Measurements from ENCODE around the gene SLC25A29.
"Not testable (repeated sequence)": the region's sequence is repeated elsewhere in the genome, so short reads cannot be mapped to it uniquely, and the experiment has no call there.

Gene SLC25A29

GRCh38 chr14:100303179-100303578 lies 3.1 kb downstream of the SLC25A29 start:
- no peaks in the 10 kb centered on the region for H3K36me3 ChIP-seq (ENCODE audit: control insufficient read depth, insufficient read depth, low read length)
- peaks cover 19% of the 10 kb centered on the region for H3K4me1 ChIP-seq (ENCODE audit: control insufficient read depth, insufficient read depth, low read length, poor library complexity, severe bottlenecking)
- DNase-seq: no peak
- H3K27ac ChIP-seq (ENCODE audit: insufficient read depth, low read length, poor library complexity, severe bottlenecking): no peak overlapping the region
- no peak overlapping the region for H3K4me3 ChIP-seq (ENCODE audit: insufficient read depth, low read depth, low read length, poor library complexity, severe bottlenecking)
- no peaks in the 10 kb centered on the region for H3K27me3 ChIP-seq (replicated peaks; ENCODE audit: control insufficient read depth, insufficient read depth, low read length, poor library complexity, severe bottlenecking)
- H3K9me3 ChIP-seq (ENCODE audit: control insufficient read depth, low read length): no peaks in the 10 kb centered on the region

GRCh38 chr14:100302616-100303015 lies 3.6 kb downstream of the SLC25A29 start:
- Histone ChIP-seq H3K4me3 (ENCODE audit: insufficient read depth, low read depth, low read length, poor library complexity, severe bottlenecking) (no peak overlapping the region), H3K27me3 (replicated peaks; ENCODE audit: control insufficient read depth, insufficient read depth, low read length, poor library complexity, severe bottlenecking) (no peaks in the 10 kb centered on the region), H3K27ac (ENCODE audit: insufficient read depth, low read length, poor library complexity, severe bottlenecking) (no peak overlapping the region), H3K4me1 (ENCODE audit: control insufficient read depth, insufficient read depth, low read length, poor library complexity, severe bottlenecking) (peaks cover 19% of the 10 kb centered on the region), H3K9me3 (ENCODE audit: control insufficient read depth, low read length) (no peaks in the 10 kb centered on the region), H3K36me3 (ENCODE audit: control insufficient read depth, insufficient read depth, low read length) (no peaks in the 10 kb centered on the region)
- no peak for DNase-seq

GRCh38 chr14:100299238-100299560 lies 7.0 kb downstream of the SLC25A29 start:
- DNase-seq: no peak
- Histone ChIP-seq H3K4me3 (ENCODE audit: insufficient read depth, low read depth, low read length, poor library complexity, severe bottlenecking) (no peak overlapping the region), H3K36me3 (ENCODE audit: control insufficient read depth, insufficient read depth, low read length) (no peaks in the 10 kb centered on the region), H3K9me3 (ENCODE audit: control insufficient read depth, low read length) (no peaks in the 10 kb centered on the region), H3K27me3 (replicated peaks; ENCODE audit: control insufficient read depth, insufficient read depth, low read length, poor library complexity, severe bottlenecking) (no peaks in the 10 kb centered on the region), H3K4me1 (ENCODE audit: control insufficient read depth, insufficient read depth, low read length, poor library complexity, severe bottlenecking) (no peaks in the 10 kb centered on the region), H3K27ac (ENCODE audit: insufficient read depth, low read length, poor library complexity, severe bottlenecking) (no peak overlapping the region)

GRCh38 chr14:100298551-100299237 lies 7.5 kb downstream of the SLC25A29 start:
- Histone ChIP-seq H3K4me1 (ENCODE audit: control insufficient read depth, insufficient read depth, low read length, poor library complexity, severe bottlenecking) (no peaks in the 10 kb centered on the region), H3K27me3 (replicated peaks; ENCODE audit: control insufficient read depth, insufficient read depth, low read length, poor library complexity, severe bottlenecking) (no peaks in the 10 kb centered on the region), H3K27ac (ENCODE audit: insufficient read depth, low read length, poor library complexity, severe bottlenecking) (no peak overlapping the region), H3K4me3 (ENCODE audit: insufficient read depth, low read depth, low read length, poor library complexity, severe bottlenecking) (no peak overlapping the region), H3K9me3 (ENCODE audit: control insufficient read depth, low read length) (no peaks in the 10 kb centered on the region), H3K36me3 (ENCODE audit: control insufficient read depth, insufficient read depth, low read length) (no peaks in the 10 kb centered on the region)
- no peak for DNase-seq

GRCh38 chr14:100297320-100298300 lies 8.6 kb downstream of the SLC25A29 start:
- Histone ChIP-seq H3K9me3 (ENCODE audit: control insufficient read depth, low read length) (no peaks in the 10 kb centered on the region), H3K36me3 (ENCODE audit: control insufficient read depth, insufficient read depth, low read length) (no peaks in the 10 kb centered on the region), H3K4me1 (ENCODE audit: control insufficient read depth, insufficient read depth, low read length, poor library complexity, severe bottlenecking) (no peaks in the 10 kb centered on the region), H3K27me3 (replicated peaks; ENCODE audit: control insufficient read depth, insufficient read depth, low read length, poor library complexity, severe bottlenecking) (no peaks in the 10 kb centered on the region), H3K27ac (ENCODE audit: insufficient read depth, low read length, poor library complexity, severe bottlenecking) (no peak overlapping the region), H3K4me3 (ENCODE audit: insufficient read depth, low read depth, low read length, poor library complexity, severe bottlenecking) (no peak overlapping the region)
- no peak for DNase-seq

GRCh38 chr14:100296729-100297128 lies 9.5 kb downstream of the SLC25A29 start:
- not testable (repeated sequence) for H3K27me3 ChIP-seq (replicated peaks; ENCODE audit: control insufficient read depth, insufficient read depth, low read length, poor library complexity, severe bottlenecking); H3K4me3 ChIP-seq (ENCODE audit: insufficient read depth, low read depth, low read length, poor library complexity, severe bottlenecking); DNase-seq; H3K9me3 ChIP-seq (ENCODE audit: control insufficient read depth, low read length); H3K4me1 ChIP-seq (ENCODE audit: control insufficient read depth, insufficient read depth, low read length, poor library complexity, severe bottlenecking); H3K36me3 ChIP-seq (ENCODE audit: control insufficient read depth, insufficient read depth, low read length); H3K27ac ChIP-seq (ENCODE audit: insufficient read depth, low read length, poor library complexity, severe bottlenecking)

- Histone ChIP-seq H3K27me3 (replicated peaks; ENCODE audit: control insufficient read depth, insufficient read depth, low read length, poor library complexity, severe bottlenecking) (no peaks in the 10 kb centered on the region), H3K36me3 (ENCODE audit: control insufficient read depth, insufficient read depth, low read length) (no peaks in the 10 kb centered on the region), H3K4me3 (ENCODE audit: insufficient read depth, low read depth, low read length, poor library complexity, severe bottlenecking) (no peak overlapping the region), H3K9me3 (ENCODE audit: control insufficient read depth, low read length) (no peaks in the 10 kb centered on the region), H3K4me1 (ENCODE audit: control insufficient read depth, insufficient read depth, low read length, poor library complexity, severe bottlenecking) (no peaks in the 10 kb centered on the region), H3K27ac (ENCODE audit: insufficient read depth, low read length, poor library complexity, severe bottlenecking) (no peak overlapping the region)
- DNase-seq: no peak
Measured at GRCh38 chr14:100296106-100296651, 10.1 kb downstream of the SLC25A29 start.

- no peak for DNase-seq
- Histone ChIP-seq H3K36me3 (ENCODE audit: control insufficient read depth, insufficient read depth, low read length) (no peaks in the 10 kb centered on the region), H3K27me3 (replicated peaks; ENCODE audit: control insufficient read depth, insufficient read depth, low read length, poor library complexity, severe bottlenecking) (no peaks in the 10 kb centered on the region), H3K4me3 (ENCODE audit: insufficient read depth, low read depth, low read length, poor library complexity, severe bottlenecking) (no peak overlapping the region), H3K27ac (ENCODE audit: insufficient read depth, low read length, poor library complexity, severe bottlenecking) (no peak overlapping the region), H3K9me3 (ENCODE audit: control insufficient read depth, low read length) (no peaks in the 10 kb centered on the region), H3K4me1 (ENCODE audit: control insufficient read depth, insufficient read depth, low read length, poor library complexity, severe bottlenecking) (no peaks in the 10 kb centered on the region)
Measured at GRCh38 chr14:100295376-100296105, 10.7 kb downstream of the SLC25A29 start.

GRCh38 chr14:100294963-100295330 lies 11.3 kb downstream of the SLC25A29 start:
- no peaks in the 10 kb centered on the region for H3K4me1 ChIP-seq (ENCODE audit: control insufficient read depth, insufficient read depth, low read length, poor library complexity, severe bottlenecking)
- no peaks in the 10 kb centered on the region for H3K27me3 ChIP-seq (replicated peaks; ENCODE audit: control insufficient read depth, insufficient read depth, low read length, poor library complexity, severe bottlenecking)
- no peak for DNase-seq
- no peaks in the 10 kb centered on the region for H3K36me3 ChIP-seq (ENCODE audit: control insufficient read depth, insufficient read depth, low read length)
- no peak overlapping the region for H3K27ac ChIP-seq (ENCODE audit: insufficient read depth, low read length, poor library complexity, severe bottlenecking)
- no peak overlapping the region for H3K4me3 ChIP-seq (ENCODE audit: insufficient read depth, low read depth, low read length, poor library complexity, severe bottlenecking)
- no peaks in the 10 kb centered on the region for H3K9me3 ChIP-seq (ENCODE audit: control insufficient read depth, low read length)
